ENCODE results near the gene ANKRD65.
"Not testable (repeated sequence)": the region's sequence is repeated elsewhere in the genome, so short reads cannot be mapped to it uniquely, and the experiment has no call there.

Gene ANKRD65

GRCh38 chr1:1406101-1406820 lies 14.8 kb downstream of the ANKRD65 start:
- Mint-ChIP-seq H3K27ac (peak overlapping the region; percentile 89), H3K9me3 (no peaks in the 10 kb centered on the region), H3K4me1 (ENCODE audit: low read depth) (peaks cover 19% of the 10 kb centered on the region), H3K27me3 (ENCODE audit: low read depth) (no peaks in the 10 kb centered on the region), H3K36me3 (ENCODE audit: low read depth) (peaks cover 51% of the 10 kb centered on the region), H3K4me3 (peak overlapping the region; percentile 90)
- no peak for DNase-seq (ENCODE audit: low spot score)

GRCh38 chr1:1403653-1404052 lies 17.4 kb downstream of the ANKRD65 start:
- Mint-ChIP-seq H3K27me3 (ENCODE audit: low read depth) (no peaks in the 10 kb centered on the region), H3K4me3 (no peak overlapping the region), H3K27ac (no peak overlapping the region), H3K4me1 (ENCODE audit: low read depth) (peaks cover 28% of the 10 kb centered on the region), H3K9me3 (no peaks in the 10 kb centered on the region), H3K36me3 (ENCODE audit: low read depth) (peaks cover 68% of the 10 kb centered on the region)
- DNase-seq (ENCODE audit: low spot score), result no peak

GRCh38 chr1:1402901-1403392 lies 18.1 kb downstream of the ANKRD65 start:
- Mint-ChIP-seq H3K36me3 (ENCODE audit: low read depth) (peaks cover 67% of the 10 kb centered on the region), H3K4me1 (ENCODE audit: low read depth) (peaks cover 28% of the 10 kb centered on the region)
- not testable (repeated sequence) for H3K9me3 Mint-ChIP-seq; DNase-seq (ENCODE audit: low spot score); H3K4me3 Mint-ChIP-seq; H3K27ac Mint-ChIP-seq; H3K27me3 Mint-ChIP-seq (ENCODE audit: low read depth)

GRCh38 chr1:1402072-1402900 lies 18.8 kb downstream of the ANKRD65 start:
- H3K27me3 Mint-ChIP-seq (ENCODE audit: low read depth), result no peaks in the 10 kb centered on the region
- H3K9me3 Mint-ChIP-seq, result no peaks in the 10 kb centered on the region
- H3K27ac Mint-ChIP-seq, result peak overlapping the region; percentile 49
- H3K4me1 Mint-ChIP-seq (ENCODE audit: low read depth), result peaks cover 30% of the 10 kb centered on the region
- peak overlapping the region; percentile 91 for H3K4me3 Mint-ChIP-seq
- peak; percentile 26 for DNase-seq (ENCODE audit: low spot score)
- peaks cover 74% of the 10 kb centered on the region for H3K36me3 Mint-ChIP-seq (ENCODE audit: low read depth)

GRCh38 chr1:1401457-1402010 lies 19.5 kb downstream of the ANKRD65 start:
- DNase-seq (ENCODE audit: low spot score), result no peak
- peaks cover 74% of the 10 kb centered on the region for H3K36me3 Mint-ChIP-seq (ENCODE audit: low read depth)
- H3K27me3 Mint-ChIP-seq (ENCODE audit: low read depth), result no peaks in the 10 kb centered on the region
- H3K4me1 Mint-ChIP-seq (ENCODE audit: low read depth), result peaks cover 28% of the 10 kb centered on the region
- peak overlapping the region; percentile 91 for H3K4me3 Mint-ChIP-seq
- H3K27ac Mint-ChIP-seq, result no peak overlapping the region
- H3K9me3 Mint-ChIP-seq, result no peaks in the 10 kb centered on the region

- Mint-ChIP-seq H3K4me3 (peak overlapping the region; percentile 91), H3K4me1 (ENCODE audit: low read depth) (peaks cover 24% of the 10 kb centered on the region), H3K9me3 (no peaks in the 10 kb centered on the region), H3K36me3 (ENCODE audit: low read depth) (peaks cover 68% of the 10 kb centered on the region), H3K27me3 (ENCODE audit: low read depth) (no peaks in the 10 kb centered on the region), H3K27ac (peak overlapping the region; percentile 87)
- DNase-seq (ENCODE audit: low spot score), result no peak
These were observed 20.3 kb downstream of the ANKRD65 start for GRCh38 chr1:1400576-1401456.

- no peaks in the 10 kb centered on the region for H3K9me3 Mint-ChIP-seq
- no peaks in the 10 kb centered on the region for H3K27me3 Mint-ChIP-seq (ENCODE audit: low read depth)
- H3K36me3 Mint-ChIP-seq (ENCODE audit: low read depth), result peaks cover 66% of the 10 kb centered on the region
- no peak for DNase-seq (ENCODE audit: low spot score)
- H3K4me1 Mint-ChIP-seq (ENCODE audit: low read depth), result peaks cover 28% of the 10 kb centered on the region
- H3K27ac Mint-ChIP-seq, result peak overlapping the region; percentile 87
- peak overlapping the region; percentile 91 for H3K4me3 Mint-ChIP-seq
These were observed 21.1 kb downstream of the ANKRD65 start for GRCh38 chr1:1399872-1400575.

GRCh38 chr1:1399187-1399871 lies 21.7 kb downstream of the ANKRD65 start, which contains the start of gene CCNL2:
CCNL2 (minus strand) TSS chr1:1399335; CDS start chr1:1399306, 29 bp downstream.
- no peaks in the 10 kb centered on the region for H3K27me3 Mint-ChIP-seq (ENCODE audit: low read depth)
- peak; percentile 99 for DNase-seq (ENCODE audit: low spot score)
- no peaks in the 10 kb centered on the region for H3K9me3 Mint-ChIP-seq
- peak within 1 kb of the TSS; percentile 87 for H3K27ac Mint-ChIP-seq
- H3K36me3 Mint-ChIP-seq (ENCODE audit: low read depth), result peaks cover 66% of the 10 kb centered on the region
- peak within 1 kb of the TSS; percentile 94 for H3K4me3 Mint-ChIP-seq
- H3K4me1 Mint-ChIP-seq (ENCODE audit: low read depth), result peaks cover 28% of the 10 kb centered on the region

GRCh38 chr1:1398677-1399186 lies 22.3 kb downstream of the ANKRD65 start:
- no peak for DNase-seq (ENCODE audit: low spot score)
- Mint-ChIP-seq H3K9me3 (no peaks in the 10 kb centered on the region), H3K4me3 (peak overlapping the region; percentile 94), H3K36me3 (ENCODE audit: low read depth) (peaks cover 68% of the 10 kb centered on the region), H3K27ac (peak overlapping the region; percentile 78), H3K4me1 (ENCODE audit: low read depth) (peaks cover 28% of the 10 kb centered on the region), H3K27me3 (ENCODE audit: low read depth) (no peaks in the 10 kb centered on the region)

GRCh38 chr1:1397839-1398523 lies 23.1 kb downstream of the ANKRD65 start:
- H3K27ac Mint-ChIP-seq, result peak overlapping the region; percentile 78
- no peak for DNase-seq (ENCODE audit: low spot score)
- no peaks in the 10 kb centered on the region for H3K9me3 Mint-ChIP-seq
- H3K27me3 Mint-ChIP-seq (ENCODE audit: low read depth), result no peaks in the 10 kb centered on the region
- H3K4me3 Mint-ChIP-seq, result peak overlapping the region; percentile 94
- peaks cover 69% of the 10 kb centered on the region for H3K36me3 Mint-ChIP-seq (ENCODE audit: low read depth)
- peaks cover 26% of the 10 kb centered on the region for H3K4me1 Mint-ChIP-seq (ENCODE audit: low read depth)

DNA sequence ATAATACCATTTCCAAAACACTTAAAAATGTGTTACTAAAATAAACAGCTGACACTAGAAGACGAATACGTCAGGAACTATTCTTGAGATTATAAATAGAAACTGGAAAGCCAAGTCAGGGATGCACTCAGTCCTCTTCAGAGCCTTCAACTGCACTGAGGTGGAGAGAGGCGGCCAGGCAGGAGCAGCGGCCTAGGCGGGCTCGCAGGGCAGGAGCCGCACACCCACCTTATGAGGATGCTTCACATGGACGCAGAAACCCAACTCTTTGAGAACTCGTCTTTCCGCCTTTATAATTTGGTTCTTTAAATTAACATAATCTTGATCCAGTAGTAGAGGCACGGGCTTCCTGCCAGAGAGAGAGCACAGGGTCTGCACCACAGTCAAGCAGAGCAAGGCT lies 25.9 kb downstream of the ANKRD65 start:
- H3K36me3 Mint-ChIP-seq (ENCODE audit: low read depth), result peaks cover 68% of the 10 kb centered on the region
- no peaks in the 10 kb centered on the region for H3K27me3 Mint-ChIP-seq (ENCODE audit: low read depth)
- no peak overlapping the region for H3K27ac Mint-ChIP-seq
- H3K9me3 Mint-ChIP-seq, result no peaks in the 10 kb centered on the region
- H3K4me1 Mint-ChIP-seq (ENCODE audit: low read depth), result peaks cover 14% of the 10 kb centered on the region
- no peak overlapping the region for H3K4me3 Mint-ChIP-seq
- DNase-seq (ENCODE audit: low spot score), result no peak

DNA sequence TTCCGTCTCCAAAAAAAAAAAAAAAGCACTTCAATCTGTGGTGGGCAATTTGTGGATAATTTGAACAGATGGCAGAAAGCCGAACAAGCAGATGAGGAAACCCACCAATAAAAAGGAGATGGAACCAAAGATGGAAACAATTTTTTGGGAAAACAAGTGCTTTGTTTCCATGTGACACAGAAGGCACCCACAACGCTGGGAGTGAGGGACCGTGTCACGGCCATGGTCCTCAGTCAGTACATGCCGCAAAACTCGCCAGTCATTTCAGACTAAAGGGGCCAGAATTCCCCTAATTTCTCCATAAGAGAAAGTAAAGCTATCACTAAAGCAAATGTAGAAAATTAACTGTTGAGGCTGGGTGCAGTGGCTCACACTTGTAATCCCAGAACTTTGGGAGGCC lies 27.0 kb downstream of the ANKRD65 start:
- DNase-seq (ENCODE audit: low spot score), result no peak
- H3K4me1 Mint-ChIP-seq (ENCODE audit: low read depth), result peaks cover 12% of the 10 kb centered on the region
- H3K4me3 Mint-ChIP-seq, result no peak overlapping the region
- no peaks in the 10 kb centered on the region for H3K27me3 Mint-ChIP-seq (ENCODE audit: low read depth)
- H3K9me3 Mint-ChIP-seq, result no peaks in the 10 kb centered on the region
- H3K36me3 Mint-ChIP-seq (ENCODE audit: low read depth), result peaks cover 70% of the 10 kb centered on the region
- no peak overlapping the region for H3K27ac Mint-ChIP-seq

Data from T-helper 2 cell treated with Interferon-gamma antibody and Interleukin-4, amounts not matched to agents 5 μg/mL and 100 μg/mL, for 36 hours (primary cell).